Stimulated activated CD4-positive, alpha-beta T cell treated with anti-CD3 and anti-CD28 coated beads, TNF-alpha, amount 100 ng/mL, for 1 hour (primary cell): ENCODE results near the gene RNF168.
"Not testable (repeated sequence)": the region's sequence is repeated elsewhere in the genome, so short reads cannot be mapped to it uniquely, and the experiment has no call there.

Experiments
- DNase-seq, 3 donors: peaks; one replicate each; pipeline ENCODE4 v3.0.0-alpha.2; 2020; ENCODE audit warnings: low read depth in 3 of 3, low spot score in 1 of 3

Gene RNF168

GRCh38 chr3:196514913-196515621, 11.5 kb upstream of the RNF168 start, which contains the start of gene SMCO1:
Gene SMCO1 (minus strand): TSS chr3:196515346. CDS start chr3:196515209, 137 bp downstream.
- no peak for DNase-seq

- no peak for DNase-seq
These were observed 10.8 kb upstream of the RNF168 start for GRCh38 chr3:196514350-196514716.

- DNase-seq, result no peak
These were observed 10.3 kb upstream of the RNF168 start for GRCh38 chr3:196513697-196514349.

GRCh38 chr3:196511646-196512425, 8.3 kb upstream of the RNF168 start:
- not testable (repeated sequence) for DNase-seq

GRCh38 chr3:196511108-196511507, 7.5 kb upstream of the RNF168 start:
- not testable (repeated sequence) for DNase-seq

- no peak for DNase-seq
These were observed 3.1 kb upstream of the RNF168 start for GRCh38 chr3:196506687-196507086.

GRCh38 chr3:196504556-196504955, 988 bp upstream of the RNF168 start:
- no peak for DNase-seq

- not testable (repeated sequence) for DNase-seq
These were observed 470 bp upstream of the RNF168 start for GRCh38 chr3:196504077-196504398.

GRCh38 chr3:196502775-196503195, 783 bp downstream of the RNF168 start:
- DNase-seq, result peak; percentile 18 to 26 (median 23)

- DNase-seq, result peak in 1 of 3 donors; percentile 8
These were observed 2.1 kb downstream of the RNF168 start for GRCh38 chr3:196501316-196502044.

GRCh38 chr3:196499807-196500524, 3.6 kb downstream of the RNF168 start:
- no peak for DNase-seq

GRCh38 chr3:196499061-196499460, 4.5 kb downstream of the RNF168 start:
- DNase-seq, result no peak

GRCh38 chr3:196498297-196498696, 5.3 kb downstream of the RNF168 start:
- no peak for DNase-seq

- DNase-seq, result no peak
These were observed 7.4 kb downstream of the RNF168 start for GRCh38 chr3:196496183-196496582.

- no peak for DNase-seq
These were observed 10.3 kb downstream of the RNF168 start for GRCh38 chr3:196493292-196493691.

- no peak for DNase-seq
These were observed 11.5 kb downstream of the RNF168 start for GRCh38 chr3:196492080-196492479.

- DNase-seq, result no peak
These were observed 13.8 kb downstream of the RNF168 start for GRCh38 chr3:196489747-196490146.

GRCh38 chr3:196486263-196486662, 17.3 kb downstream of the RNF168 start:
- peak in 1 of 3 donors; percentile 12 for DNase-seq

GRCh38 chr3:196477678-196478077, 25.9 kb downstream of the RNF168 start:
- DNase-seq, result no peak

- DNase-seq, result no peak
These were observed 31.3 kb downstream of the RNF168 start for GRCh38 chr3:196472286-196472685.

- no peak for DNase-seq
These were observed 32.0 kb downstream of the RNF168 start for GRCh38 chr3:196471551-196471950.
